ENCODE data around the gene LRRC36.
A peak's percentile ranks its signal among the peaks of the same experiment; 100 is the strongest.

- TF ChIP-seq EZH2 (IDR thresholded peaks at IDR 0.05; ENCODE audit: low read length): no peak
- peak; percentile 38 to 82 (median 72) for TF ChIP-seq CTCF (optimal IDR thresholded peaks at IDR 0.05 in 1 of 3, IDR thresholded peaks at IDR 0.05 in 1 of 3, conservative IDR thresholded peaks at IDR 0.05 in 1 of 3; ENCODE audit: extremely low read depth in 1 of 3, insufficient read depth in 2 of 3, low read length in 3 of 3)
Observed at GRCh38 chr16:67279296-67280089, 47.1 kb upstream of the LRRC36 start, which contains the start of gene PLEKHG4.

Data from keratinocyte (primary cell).